Spinal cord (tissue), 10 donors: ENCODE results near the gene SFXN5. TPM values are rescaled to one million over a fixed set of nuclear protein-coding genes. Genes with fewer than 3 reads are reported as not detected.

ENCODE experiments used
- DNase-seq, 6 donors: peaks; one replicate each; pipeline versions ENCODE4 v3.0.0 to v3.0.0-alpha.2; 2013 to 2015; ENCODE audit warnings: low spot score in 6 of 6, low read depth in 4 of 6
- H3K27ac ChIP-seq: one replicate; pipeline ENCODE4 v1.5.1; 2013; ENCODE audit warnings: low read depth, low read length, control low read depth
- H3K27me3 ChIP-seq: one replicate; pipeline ENCODE4 v1.6.1; 2013; ENCODE audit warnings: low read length; ENCODE audit not compliant: control insufficient read depth, insufficient read depth
- H3K36me3 ChIP-seq: one replicate; pipeline ENCODE4 v1.6.1; 2013; ENCODE audit warnings: low read length; ENCODE audit not compliant: control insufficient read depth, insufficient read depth
- H3K4me1 ChIP-seq: one replicate; pipeline ENCODE4 v1.6.1; 2013; ENCODE audit warnings: low read length; ENCODE audit not compliant: control insufficient read depth, insufficient read depth
- H3K4me3 ChIP-seq: one replicate; pipeline ENCODE4 v1.5.1; 2013; ENCODE audit warnings: low read depth, low read length, control low read depth
- H3K9me3 ChIP-seq: one replicate; pipeline ENCODE4 v1.6.1; 2013; ENCODE audit warnings: low read length; ENCODE audit not compliant: control insufficient read depth, insufficient read depth
- WGBS: methylation state at CpG from one replicate; pipeline ENCODE4 v1.1.5; 2013; ENCODE audit warnings: missing lambda C conversion rate; ENCODE audit not compliant: insufficient coverage; 5-methylcytosine and 5-hydroxymethylcytosine counted together
- polyA plus RNA-seq, 2 donors: library from polyadenylated mRNA; unstranded; fragments of 120-200 nt; gene quantifications; one replicate each; pipeline ENCODE4 v1.2.1, GENCODE V29; 2013; ENCODE audit not compliant: insufficient read length in 2 of 2
- total RNA-seq, 2 donors: library from RNA; depleted of rRNA in 1 of 2; stranded (reverse); fragments of 120-200 nt in 1 of 2; fragments of >200 nt in 1 of 2; gene quantifications; one replicate each; pipeline versions ENCODE4 v1.2.3 to v1.2.4, GENCODE V29; 2013 to 2014
- donor health status: healthy.

SFXN5 gene
- total and polyA plus RNA-seq, 4 donors = 26.0 to 73.9 (median 54.8) TPM

DNA sequence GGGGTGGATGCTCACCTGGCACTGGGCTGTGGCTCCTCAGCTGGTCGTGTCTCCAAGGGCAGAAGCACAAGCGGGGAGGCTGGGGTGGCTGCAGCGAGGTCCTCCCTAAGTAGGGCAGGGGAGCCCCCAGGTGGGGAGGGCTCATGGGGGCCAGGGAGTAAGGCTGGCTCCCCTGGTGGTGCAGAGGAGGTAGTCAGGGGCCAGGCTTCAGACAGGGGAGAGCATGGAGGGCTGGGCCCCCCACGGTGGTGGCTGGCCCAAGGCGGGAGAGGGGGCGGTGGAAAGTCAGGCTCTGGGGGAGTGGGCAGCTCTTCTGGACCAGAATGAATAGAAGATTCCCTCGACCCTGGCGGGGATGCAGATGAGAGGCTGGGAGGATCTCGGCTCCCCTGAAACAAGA lies 8.1 kb upstream of the SFXN5 start:
- H3K27ac ChIP-seq = no peak overlapping the region
- no peak overlapping the region for H3K4me3 ChIP-seq
- no peaks in the 10 kb centered on the region for H3K27me3 ChIP-seq
- whole genome bisulfite sequencing = 84% methylated on average over 9 of the region's 9 CpGs
- peaks cover 65% of the 10 kb centered on the region for H3K36me3 ChIP-seq
- no peak for DNase-seq
- no peaks in the 10 kb centered on the region for H3K9me3 ChIP-seq
- no peaks in the 10 kb centered on the region for H3K4me1 ChIP-seq

DNA sequence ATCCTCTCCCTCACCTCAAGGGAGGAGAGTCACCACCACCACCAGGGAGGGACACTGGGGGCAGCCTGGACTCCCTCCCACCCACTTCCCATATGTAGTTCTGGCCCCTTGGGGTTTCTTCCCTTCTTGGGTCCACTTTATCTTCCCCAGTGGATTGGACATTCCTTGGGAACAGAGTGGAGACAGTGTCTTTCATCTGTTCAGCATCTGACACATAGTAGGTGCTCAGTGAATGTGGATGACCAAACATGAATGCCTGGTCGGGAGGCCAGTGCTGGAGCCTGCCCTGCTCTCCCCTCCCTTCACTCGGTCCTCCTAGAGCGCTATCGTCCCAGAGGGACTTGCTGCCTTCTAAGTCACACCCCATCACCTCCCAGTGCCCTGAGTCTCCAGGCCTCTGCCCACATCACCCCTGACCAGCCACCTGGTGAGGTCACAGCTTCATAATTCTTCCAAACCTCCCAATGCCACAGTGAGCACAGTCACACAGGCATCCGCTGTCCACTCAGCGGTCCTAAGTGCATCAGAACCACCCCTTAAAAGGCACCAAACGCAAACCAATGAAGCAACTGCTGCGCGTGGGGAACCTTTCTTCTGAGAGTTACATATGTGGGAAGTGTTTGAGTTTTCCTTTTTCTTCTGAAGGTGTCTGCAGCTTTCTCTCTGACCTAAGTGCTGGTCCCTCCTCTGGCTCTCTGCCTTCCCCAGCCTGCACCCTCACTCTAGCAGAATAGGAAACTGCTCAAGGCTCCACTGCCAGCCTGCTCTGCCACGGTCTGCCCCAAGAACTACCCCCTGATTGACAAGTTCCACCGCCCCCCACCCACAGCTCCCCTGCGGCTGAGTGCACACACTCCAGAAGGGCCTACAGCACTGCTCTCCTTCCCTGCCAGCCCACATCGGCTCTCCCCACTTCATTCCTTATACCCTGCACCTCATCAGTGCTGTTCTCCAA lies 7.2 kb upstream of the SFXN5 start:
- Histone ChIP-seq H3K9me3 (no peaks in the 10 kb centered on the region), H3K4me3 (no peak overlapping the region), H3K4me1 (no peaks in the 10 kb centered on the region), H3K27me3 (no peaks in the 10 kb centered on the region), H3K27ac (no peak overlapping the region), H3K36me3 (peaks cover 71% of the 10 kb centered on the region)
- WGBS = 86% methylated on average over 9 of the region's 13 CpGs
- no peak for DNase-seq

- no peak overlapping the region for H3K4me3 ChIP-seq
- 50% methylated on average over 1 of the region's 1 CpG for WGBS
- peaks cover 63% of the 10 kb centered on the region for H3K36me3 ChIP-seq
- no peaks in the 10 kb centered on the region for H3K4me1 ChIP-seq
- no peak overlapping the region for H3K27ac ChIP-seq
- no peaks in the 10 kb centered on the region for H3K27me3 ChIP-seq
- DNase-seq = no peak
- H3K9me3 ChIP-seq = no peaks in the 10 kb centered on the region
Measured at GRCh38 chr2:73077424-73077795, 5.9 kb upstream of the SFXN5 start.

DNA sequence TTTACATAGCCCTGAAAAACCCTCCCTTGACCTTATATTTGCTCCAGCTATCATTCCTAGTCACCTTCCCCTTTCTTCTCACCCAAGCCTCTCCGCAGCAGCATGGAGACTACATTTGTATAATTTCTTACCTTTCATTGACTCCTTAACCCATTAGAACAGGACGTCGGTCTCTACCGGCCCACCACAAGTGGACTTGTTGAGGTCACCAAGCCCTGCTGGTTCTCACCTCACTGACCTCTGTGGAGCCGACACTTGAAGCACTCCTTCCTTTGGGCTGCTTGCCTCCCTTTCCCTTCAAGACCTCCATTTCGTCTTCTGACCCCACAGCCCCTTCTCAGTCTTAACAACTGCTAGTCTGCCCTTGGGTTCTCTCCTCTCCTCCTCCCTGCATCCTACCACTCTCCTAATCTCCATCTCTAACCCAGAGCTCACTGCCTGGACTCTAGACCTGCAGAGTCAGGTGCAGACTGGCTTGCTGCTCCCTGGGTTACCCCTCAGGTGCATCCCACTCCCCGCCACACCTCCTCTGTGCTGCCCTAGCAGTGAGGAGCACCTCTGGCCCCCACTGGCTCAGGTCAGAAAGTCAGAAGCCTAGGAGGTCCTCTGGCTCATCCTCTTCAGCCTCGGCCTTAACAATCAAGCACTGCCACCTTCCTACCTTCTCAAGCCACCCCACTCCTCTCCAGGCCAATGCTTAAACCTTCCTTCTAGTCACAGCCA lies 5.3 kb upstream of the SFXN5 start:
- Histone ChIP-seq H3K36me3 (peaks cover 63% of the 10 kb centered on the region), H3K4me1 (peaks cover 5% of the 10 kb centered on the region), H3K4me3 (no peak overlapping the region), H3K27me3 (no peaks in the 10 kb centered on the region), H3K9me3 (no peaks in the 10 kb centered on the region), H3K27ac (no peak overlapping the region)
- 93% methylated on average over 8 of the region's 8 CpGs for WGBS
- DNase-seq = no peak

DNA sequence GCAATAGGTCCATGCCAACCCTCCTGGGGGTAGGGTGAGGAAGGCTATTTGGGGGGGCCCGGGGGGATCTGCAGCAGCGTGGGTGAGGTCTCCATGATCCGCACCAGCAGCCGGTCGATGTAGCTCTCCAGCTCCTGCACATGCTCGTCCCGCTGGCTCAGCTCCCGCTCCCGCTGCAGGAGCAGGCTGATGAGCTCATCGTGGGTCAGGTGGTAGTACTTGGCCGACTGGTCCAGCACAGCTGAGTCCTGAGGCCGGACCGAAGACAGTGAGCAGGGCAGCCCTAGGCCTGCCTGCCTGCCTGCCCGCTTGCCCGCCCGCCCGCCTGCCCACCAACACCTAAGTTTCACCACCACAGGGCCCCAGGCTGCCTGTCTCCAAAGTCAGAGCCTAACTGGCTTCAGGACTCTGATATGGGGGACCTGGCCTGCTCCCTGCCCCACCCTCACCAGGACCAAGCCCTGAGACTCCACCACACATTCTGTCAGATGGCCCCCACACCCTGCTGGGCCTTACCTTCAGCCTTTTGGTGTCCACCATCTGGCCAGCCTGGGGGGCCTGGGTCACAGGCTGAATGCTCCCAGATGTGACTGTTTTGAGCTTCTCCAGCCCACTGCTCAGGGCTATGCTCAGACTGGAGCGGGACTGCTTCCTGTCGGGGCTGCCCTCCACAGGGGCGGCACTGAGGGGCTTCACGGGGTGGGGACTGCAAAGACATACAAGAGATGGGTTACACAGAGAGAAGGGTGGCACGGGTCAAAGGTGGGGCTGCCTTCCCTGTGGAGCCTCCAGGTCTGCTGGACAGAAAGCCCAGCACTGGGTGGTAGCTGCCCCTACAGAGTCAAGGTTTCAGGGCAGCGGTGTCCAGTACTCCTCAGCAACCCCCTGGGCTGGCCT lies 4.2 kb upstream of the SFXN5 start:
- no peak overlapping the region for H3K4me3 ChIP-seq
- no peak overlapping the region for H3K27ac ChIP-seq
- H3K36me3 ChIP-seq = peaks cover 54% of the 10 kb centered on the region
- peaks cover 7% of the 10 kb centered on the region for H3K4me1 ChIP-seq
- H3K9me3 ChIP-seq = no peaks in the 10 kb centered on the region
- no peaks in the 10 kb centered on the region for H3K27me3 ChIP-seq
- DNase-seq = peak in 1 of 6 donors; percentile 38
- 84% methylated on average over 23 of the region's 23 CpGs for WGBS

DNA sequence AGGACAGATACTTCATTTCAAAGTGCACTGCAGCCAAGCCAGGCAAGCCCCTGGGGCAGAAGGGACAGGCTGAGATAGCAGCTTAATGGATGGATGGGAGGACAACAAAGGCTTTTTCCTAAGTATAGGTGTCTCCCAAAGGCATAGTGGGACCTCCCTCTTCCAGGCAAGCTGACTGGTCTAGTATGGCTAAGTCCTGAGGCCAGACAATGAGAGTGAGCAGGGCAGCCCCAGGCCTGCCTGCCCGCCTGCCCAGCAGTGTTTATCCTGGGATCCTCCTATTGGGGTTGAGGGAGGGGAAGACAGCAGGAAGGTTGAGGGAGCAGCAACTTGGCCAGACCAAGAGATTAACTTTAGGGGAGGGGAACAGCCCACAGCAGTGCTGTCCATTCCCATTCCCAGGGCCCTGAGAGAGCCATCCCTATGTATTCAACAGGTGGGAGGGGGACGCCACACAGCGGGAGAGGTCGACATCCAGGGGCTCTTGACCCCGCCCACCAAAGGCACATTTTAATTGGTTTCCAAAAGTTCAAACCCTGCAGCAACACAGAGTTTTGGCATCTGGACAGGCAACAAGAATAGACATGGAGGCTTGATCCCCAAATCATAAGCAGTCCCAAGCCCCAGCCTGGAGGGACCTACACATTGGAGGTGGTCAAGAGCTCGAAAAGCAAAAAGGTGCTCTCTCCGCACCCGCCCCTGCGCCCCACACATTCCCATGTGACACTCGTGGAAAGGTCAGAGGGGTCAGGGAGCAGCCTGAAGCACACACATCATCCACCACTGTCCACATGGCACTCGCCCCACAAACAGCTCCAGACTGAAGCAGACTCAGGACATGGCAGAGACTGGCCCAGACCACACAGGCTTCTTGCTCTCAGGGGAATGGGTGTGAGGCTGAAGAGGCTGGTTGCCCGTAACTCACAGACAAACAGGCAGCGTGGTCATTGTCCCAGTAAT lies 2.9 kb upstream of the SFXN5 start:
- Histone ChIP-seq H3K27me3 (no peaks in the 10 kb centered on the region), H3K36me3 (peaks cover 41% of the 10 kb centered on the region), H3K4me1 (peaks cover 15% of the 10 kb centered on the region), H3K27ac (no peak overlapping the region), H3K9me3 (no peaks in the 10 kb centered on the region), H3K4me3 (no peak overlapping the region)
- DNase-seq = no peak
- 76% methylated on average over 7 of the region's 13 CpGs for WGBS

DNA sequence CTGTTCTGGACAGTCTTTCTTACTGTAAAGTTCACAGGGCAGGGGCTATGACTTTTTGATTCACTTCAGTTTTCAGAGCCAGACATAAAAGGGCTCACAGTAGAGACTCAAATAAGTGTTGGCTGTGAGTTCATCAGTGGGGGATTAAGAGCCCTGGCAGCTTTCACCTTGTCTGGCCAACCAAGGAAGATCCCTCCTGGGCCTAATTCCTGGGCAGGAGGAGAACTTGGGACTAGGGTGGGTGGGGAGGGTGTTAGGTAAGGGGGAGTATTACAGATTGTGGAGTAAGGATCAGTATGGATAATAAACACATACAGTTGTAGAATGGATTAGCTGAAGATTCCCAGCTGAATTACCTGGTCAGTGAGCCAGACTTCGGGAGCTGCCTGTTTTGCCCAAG lies 904 bp upstream of the SFXN5 start:
- no peaks in the 10 kb centered on the region for H3K9me3 ChIP-seq
- H3K27ac ChIP-seq = peak overlapping the region; percentile 98
- DNase-seq = no peak
- 86% methylated on average over 1 of the region's 1 CpG for WGBS
- no peaks in the 10 kb centered on the region for H3K27me3 ChIP-seq
- H3K36me3 ChIP-seq = peaks cover 34% of the 10 kb centered on the region
- H3K4me3 ChIP-seq = peak overlapping the region; percentile 95
- peaks cover 22% of the 10 kb centered on the region for H3K4me1 ChIP-seq

DNA sequence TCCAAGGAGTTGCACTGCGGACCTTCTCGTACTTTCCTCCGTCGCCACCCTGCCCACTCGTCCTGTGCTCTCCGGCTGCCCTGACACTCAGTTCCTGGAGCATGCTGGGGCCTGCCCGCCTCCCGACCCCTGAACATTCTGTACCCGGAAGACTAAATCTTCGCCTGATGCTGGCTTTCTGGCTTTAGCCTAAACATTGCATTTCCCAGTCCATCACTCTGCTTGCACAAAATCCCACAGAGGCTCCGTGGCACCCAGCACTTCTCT lies 550 bp upstream of the SFXN5 start:
- peak overlapping the region; percentile 98 for H3K27ac ChIP-seq
- H3K27me3 ChIP-seq = no peaks in the 10 kb centered on the region
- peak overlapping the region; percentile 95 for H3K4me3 ChIP-seq
- peaks cover 22% of the 10 kb centered on the region for H3K4me1 ChIP-seq
- WGBS = 13% methylated on average over 11 of the region's 11 CpGs
- no peaks in the 10 kb centered on the region for H3K9me3 ChIP-seq
- no peak for DNase-seq
- peaks cover 34% of the 10 kb centered on the region for H3K36me3 ChIP-seq
